Tibial artery (tissue), 4 donors: ENCODE results near the gene ROCK1.

Experiments used
- DNase-seq, 2 donors: peaks; one replicate each; pipeline ENCODE4 v3.0.0-alpha.2; 2019
- H3K27ac ChIP-seq, 2 donors: fragments of 200-600 bp; sonication (generic) in 1 of 2; 1 replicate in 1 of 2; 2 replicates in 1 of 2; pipeline ENCODE4 v1.5.1; 2018 to 2019; ENCODE audit warnings: mild to moderate bottlenecking in 1 of 2
- H3K27me3 ChIP-seq, 2 donors: fragments of 200-600 bp; sonication (generic) in 1 of 2; one replicate each; pipeline versions ENCODE4 v1.5.1 to v1.6.0; 2016 to 2019
- H3K36me3 ChIP-seq, 3 donors: fragments of 200-600 bp; sonication (generic) in 2 of 3; one replicate each; pipeline ENCODE4 v1.5.1; 2016 to 2019; ENCODE audit warnings: mild to moderate bottlenecking in 2 of 3
- H3K4me1 ChIP-seq, 4 donors: fragments of 200-600 bp; sonication (generic) in 2 of 4; 1 replicate in 3 of 4; 2 replicates in 1 of 4; pipeline ENCODE4 v1.5.1; 2016 to 2019
- H3K4me3 ChIP-seq, 2 donors: fragments of 200-600 bp; sonication (generic) in 1 of 2; 1 replicate in 1 of 2; 2 replicates in 1 of 2; pipeline ENCODE4 v1.5.1; 2018 to 2019; ENCODE audit warnings: mild to moderate bottlenecking in 2 of 2
- H3K9me3 ChIP-seq, 3 donors: fragments of 200-600 bp; sonication (generic) in 1 of 3; one replicate each; pipeline ENCODE4 v1.5.1; 2016 to 2019
- intact Hi-C: fragments of 100-400 bp; cut with DNase I; formaldehyde crosslinking; loops from one replicate; pipeline ENCODE4 v1.15.0; 2023; ENCODE audit warnings: low total_unique reads
- TF ChIP-seq, protein P1 (sequence below), 2 experiments: fragments of 200-600 bp in 1 of 2; fragments of 450-650 bp in 1 of 2; IDR thresholded peaks; one replicate each; pipeline ENCODE4 v1.5.1; 2017 to 2019; ENCODE audit warnings: antibody characterized with exemption in 2 of 2, mild to moderate bottlenecking in 1 of 2, moderate library complexity in 1 of 2

ROCK1 gene

DNA sequence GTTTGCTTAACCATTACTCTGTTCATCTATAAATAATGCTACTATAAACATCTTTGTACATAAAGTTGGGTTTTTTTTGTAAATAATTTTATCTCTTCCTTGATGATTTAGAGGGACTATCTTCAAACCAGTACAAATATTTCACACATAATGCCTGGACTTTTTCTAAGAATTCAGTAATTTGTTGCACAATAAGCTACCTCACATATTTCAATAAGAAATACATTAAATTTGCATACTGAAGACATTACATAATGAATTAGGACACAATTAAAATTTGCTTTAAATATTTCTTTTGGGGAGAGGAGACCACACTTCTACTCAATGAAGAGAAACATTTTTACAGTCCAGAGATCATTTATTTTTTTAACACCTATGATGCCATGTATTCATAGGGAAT is 7.2 kb upstream of the ROCK1 start:
- intact Hi-C loops, result no loop called here

DNA sequence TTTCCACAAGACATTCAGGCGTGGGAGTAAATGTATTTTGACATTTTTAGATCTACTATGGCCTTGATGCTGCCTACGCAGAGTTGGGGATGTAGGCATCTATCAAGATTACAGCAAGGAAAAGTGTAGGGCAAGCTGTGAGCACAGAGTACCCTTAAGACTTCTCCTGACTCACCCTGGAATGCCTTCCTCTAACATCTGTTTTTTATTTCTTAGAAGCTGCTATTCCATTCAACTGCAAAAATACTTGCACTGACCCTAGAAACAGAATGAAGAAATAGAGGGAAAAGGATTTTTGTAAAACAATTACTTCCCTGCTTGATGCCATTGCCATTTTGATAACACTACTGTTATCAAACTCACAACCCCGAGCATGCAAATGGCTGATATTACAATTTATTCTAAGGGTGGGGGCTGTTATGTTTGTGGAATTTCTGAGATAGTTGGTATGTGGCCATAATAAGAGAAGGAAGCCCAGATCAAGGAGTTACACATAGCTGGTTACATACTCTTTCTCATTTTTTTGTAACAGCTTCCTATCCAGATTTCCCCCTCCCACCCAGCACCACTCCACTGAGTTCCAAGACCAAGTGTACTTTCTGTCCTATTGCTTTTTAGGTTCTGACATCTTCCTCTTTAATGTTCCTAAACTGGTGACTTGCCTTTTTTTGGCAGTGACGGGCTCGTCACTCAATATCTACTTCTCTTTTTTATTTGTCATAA is 6.0 kb upstream of the ROCK1 start:
- DNase-seq, result peak in 1 of 2 donors; percentile 34
- intact Hi-C loops, result no loop called here
- Histone ChIP-seq H3K27ac (peak overlapping the region; percentile 84 to 98), H3K27me3 (no peaks in the 10 kb centered on the region), H3K4me3 (peak overlapping the region in 1 of 2 donors; percentile 24), H3K36me3 (no peaks in the 10 kb centered on the region), H3K4me1 (peaks cover 0 to 56% (median 14%) of the 10 kb centered on the region in 4 donors), H3K9me3 (no peaks in the 10 kb centered on the region)
- TF ChIP-seq, protein P1, sequence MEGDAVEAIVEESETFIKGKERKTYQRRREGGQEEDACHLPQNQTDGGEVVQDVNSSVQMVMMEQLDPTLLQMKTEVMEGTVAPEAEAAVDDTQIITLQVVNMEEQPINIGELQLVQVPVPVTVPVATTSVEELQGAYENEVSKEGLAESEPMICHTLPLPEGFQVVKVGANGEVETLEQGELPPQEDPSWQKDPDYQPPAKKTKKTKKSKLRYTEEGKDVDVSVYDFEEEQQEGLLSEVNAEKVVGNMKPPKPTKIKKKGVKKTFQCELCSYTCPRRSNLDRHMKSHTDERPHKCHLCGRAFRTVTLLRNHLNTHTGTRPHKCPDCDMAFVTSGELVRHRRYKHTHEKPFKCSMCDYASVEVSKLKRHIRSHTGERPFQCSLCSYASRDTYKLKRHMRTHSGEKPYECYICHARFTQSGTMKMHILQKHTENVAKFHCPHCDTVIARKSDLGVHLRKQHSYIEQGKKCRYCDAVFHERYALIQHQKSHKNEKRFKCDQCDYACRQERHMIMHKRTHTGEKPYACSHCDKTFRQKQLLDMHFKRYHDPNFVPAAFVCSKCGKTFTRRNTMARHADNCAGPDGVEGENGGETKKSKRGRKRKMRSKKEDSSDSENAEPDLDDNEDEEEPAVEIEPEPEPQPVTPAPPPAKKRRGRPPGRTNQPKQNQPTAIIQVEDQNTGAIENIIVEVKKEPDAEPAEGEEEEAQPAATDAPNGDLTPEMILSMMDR (IDR thresholded peaks at IDR 0.05), result no peak

More for the DNA sequence above, 7.2 kb upstream of the ROCK1 start:
- Histone ChIP-seq H3K27me3 (no peaks in the 10 kb centered on the region), H3K4me1 (peaks cover 0 to 48% (median 14%) of the 10 kb centered on the region in 4 donors), H3K4me3 (no peak overlapping the region), H3K9me3 (no peaks in the 10 kb centered on the region), H3K27ac (peak overlapping the region; percentile 84 to 98), H3K36me3 (no peaks in the 10 kb centered on the region)
- DNase-seq, result no peak
- TF ChIP-seq, protein P1 (IDR thresholded peaks at IDR 0.05), result no peak

DNA sequence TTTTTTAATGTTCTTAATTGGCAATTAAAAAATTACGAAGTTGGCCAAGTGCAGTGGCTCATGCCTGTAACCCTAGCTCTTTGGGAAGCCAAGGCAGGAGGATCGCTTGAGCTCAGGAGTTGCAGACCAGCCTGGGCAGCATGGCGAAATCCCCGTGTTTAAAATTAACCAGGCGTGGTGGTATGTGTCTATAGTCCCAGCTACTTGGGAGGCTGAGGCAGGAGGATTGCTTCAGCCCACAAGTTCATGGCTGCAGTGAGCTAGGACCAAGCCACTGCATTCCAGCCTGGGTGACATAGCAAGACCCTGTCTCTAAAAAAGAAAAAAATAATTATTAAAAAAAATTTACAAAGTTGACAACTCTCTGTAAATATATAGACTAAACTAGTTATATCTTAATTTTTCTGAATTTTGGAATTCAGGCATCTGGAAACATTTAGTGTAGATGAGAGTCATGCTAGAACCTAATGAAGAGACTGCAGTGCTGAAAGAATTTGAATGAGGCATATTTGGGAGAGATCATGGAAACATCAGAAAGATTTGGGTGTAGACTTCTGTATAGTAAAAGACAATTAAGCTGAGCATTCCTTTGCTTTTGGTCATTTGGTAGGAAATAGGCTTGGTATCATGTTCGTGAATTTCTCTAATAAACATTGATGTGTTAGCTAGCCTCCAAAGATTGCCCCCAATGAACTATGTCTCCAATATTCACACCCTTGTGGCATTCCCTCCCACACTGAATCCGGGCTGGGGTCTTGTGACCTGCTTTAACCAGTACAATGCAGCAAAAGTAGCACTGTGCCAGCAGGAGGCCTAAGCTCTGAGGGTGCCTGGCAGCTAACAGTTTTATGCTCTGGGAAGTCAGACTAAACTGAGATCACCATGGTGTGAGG is 4.2 kb upstream of the ROCK1 start:
- DNase-seq, result no peak
- Histone ChIP-seq H3K27me3 (no peaks in the 10 kb centered on the region), H3K4me1 (peaks cover 0 to 56% (median 14%) of the 10 kb centered on the region in 4 donors), H3K27ac (peak overlapping the region; percentile 84 to 98), H3K4me3 (no peak overlapping the region), H3K36me3 (no peaks in the 10 kb centered on the region), H3K9me3 (no peaks in the 10 kb centered on the region)
- TF ChIP-seq, protein P1 (IDR thresholded peaks at IDR 0.05), result no peak
- intact Hi-C loops, result no loop called here

DNA sequence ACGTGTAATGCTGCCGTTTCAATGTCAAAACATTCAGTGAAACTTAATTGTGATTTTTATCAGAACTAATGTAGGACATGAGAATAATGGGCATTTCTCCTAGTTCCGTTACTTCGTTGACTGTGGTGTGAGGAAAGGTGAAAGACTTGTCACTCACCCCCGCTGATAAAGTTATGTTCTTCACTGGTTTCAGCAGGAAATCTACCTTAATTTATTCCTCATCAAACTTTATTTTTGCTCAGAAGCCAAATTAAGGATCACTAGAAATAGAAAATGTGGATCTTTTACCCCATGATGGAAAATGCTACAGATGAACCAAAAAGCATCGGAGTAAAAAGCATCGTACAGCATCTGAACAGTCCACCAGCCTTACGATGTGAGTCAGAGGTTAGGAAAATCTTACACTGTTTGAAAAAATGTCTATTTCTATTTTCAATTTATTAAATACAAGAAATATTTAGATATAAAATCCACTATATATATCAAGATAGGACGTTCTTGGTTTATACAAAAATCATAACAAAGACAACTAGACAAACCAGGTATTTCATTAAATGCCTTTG is 1.0 kb upstream of the ROCK1 start:
- DNase-seq, result no peak
- Histone ChIP-seq H3K27ac (peak overlapping the region; percentile 84 to 98), H3K4me1 (peaks cover 0 to 49% (median 15%) of the 10 kb centered on the region in 4 donors), H3K9me3 (no peaks in the 10 kb centered on the region), H3K27me3 (no peaks in the 10 kb centered on the region), H3K4me3 (peak overlapping the region; percentile 83 to 85), H3K36me3 (no peaks in the 10 kb centered on the region)
- TF ChIP-seq, protein P1 (IDR thresholded peaks at IDR 0.05), result no peak
- intact Hi-C loops, result no loop called here

DNA sequence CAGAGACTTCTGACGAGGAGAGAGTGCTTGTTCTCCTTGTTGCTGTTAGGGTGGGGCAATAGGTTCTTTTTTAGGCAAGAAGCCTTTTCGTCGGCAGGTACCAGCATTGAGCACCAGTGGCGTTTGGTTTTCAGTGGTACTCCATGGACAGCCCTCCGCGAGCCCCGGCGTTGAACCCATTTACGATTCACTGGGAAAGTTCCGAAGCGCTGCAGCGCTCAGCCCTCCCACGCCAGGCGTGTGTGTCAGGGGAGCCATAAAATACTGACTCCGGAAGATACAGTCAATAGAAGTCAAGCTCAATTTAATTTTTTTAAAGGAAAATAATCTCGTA is 494 bp upstream of the ROCK1 start:
- H3K4me3 ChIP-seq, result peak overlapping the region; percentile 83 to 85
- peaks cover 0 to 49% (median 15%) of the 10 kb centered on the region in 4 donors for H3K4me1 ChIP-seq
- no peaks in the 10 kb centered on the region for H3K27me3 ChIP-seq
- no peaks in the 10 kb centered on the region for H3K36me3 ChIP-seq
- intact Hi-C loops, result no loop called here
- H3K27ac ChIP-seq, result peak overlapping the region; percentile 84 to 98
- TF ChIP-seq, protein P1 (IDR thresholded peaks at IDR 0.05), result peak in 1 of 2 experiments; percentile 17
- DNase-seq, result peak in 1 of 2 donors; percentile 70
- H3K9me3 ChIP-seq, result no peaks in the 10 kb centered on the region
